HG03097 (cell line): ENCODE data around the gene ZNF557.

ENCODE experiments used
- ATAC-seq: cut with Tn5 transposase; IDR thresholded peaks from one replicate; pipeline ENCODE4 v1.9.1; 2021; ENCODE audit not compliant: unreplicated experiment, low FRiP score

The ZNF557 gene

GRCh38 chr19:7122701-7123100, 53.2 kb downstream of the ZNF557 start:
- no peak for ATAC-seq

- ATAC-seq = no peak
Observed at GRCh38 chr19:7124782-7125181, 55.3 kb downstream of the ZNF557 start.

DNA sequence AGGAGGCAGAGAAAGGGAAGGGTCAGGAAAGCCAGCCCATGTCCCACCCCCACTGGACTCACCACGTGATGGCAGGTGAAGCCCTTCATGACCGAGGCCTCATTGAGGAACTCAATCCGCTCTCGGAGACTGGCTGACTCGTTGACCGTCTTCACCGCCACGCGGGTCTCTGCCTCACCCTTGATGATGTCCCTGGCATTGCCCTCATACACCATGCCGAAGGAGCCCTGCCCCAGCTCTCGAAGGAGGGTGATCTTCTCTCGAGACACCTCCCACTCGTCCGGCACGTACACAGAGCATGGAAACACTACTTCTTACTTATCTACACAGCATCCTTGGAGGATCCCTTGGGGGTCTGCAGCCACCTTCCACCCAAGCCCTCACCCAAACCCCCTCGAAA, 55.7 kb downstream of the ZNF557 start:
- ATAC-seq = no peak

- no peak for ATAC-seq
Observed at GRCh38 chr19:7126132-7126531, 56.6 kb downstream of the ZNF557 start.

DNA sequence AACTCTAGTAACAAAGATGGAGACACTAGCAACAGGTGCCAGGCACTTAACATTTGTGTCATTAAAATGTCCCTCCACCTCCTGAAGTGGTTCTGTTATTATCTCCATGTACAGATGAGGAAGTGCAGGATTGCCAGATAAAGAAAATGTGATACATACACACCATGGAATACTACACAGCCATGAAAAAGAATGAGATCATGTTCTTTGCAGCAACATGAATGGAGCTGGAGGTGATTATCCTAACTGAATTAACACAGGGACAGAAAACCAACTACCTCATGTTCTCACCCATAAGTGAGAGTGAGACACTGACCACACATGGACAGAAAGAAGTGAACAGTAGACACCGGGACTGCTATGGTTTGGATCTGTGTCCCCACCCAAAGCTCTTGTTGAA, 60.5 kb downstream of the ZNF557 start:
- no peak for ATAC-seq

DNA sequence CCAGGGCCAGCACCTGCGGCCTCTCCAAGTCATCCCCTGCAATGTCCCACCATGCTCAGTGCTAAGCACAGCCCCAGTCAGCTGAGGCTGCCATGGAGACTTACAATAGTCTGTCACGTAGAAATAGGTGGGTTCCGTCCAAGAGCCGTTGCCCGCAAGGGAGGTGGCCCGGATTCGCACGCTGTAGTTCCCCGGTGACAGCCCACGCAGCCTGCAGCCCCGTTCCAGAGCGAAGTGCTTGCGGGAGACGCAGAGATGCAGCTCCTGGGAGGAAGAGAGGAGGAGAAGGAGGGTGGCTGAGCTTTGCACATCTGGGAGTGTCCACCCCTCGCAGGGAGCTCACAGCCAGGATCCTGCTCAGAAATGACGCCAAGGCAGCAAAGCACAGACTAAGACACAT, 62.6 kb downstream of the ZNF557 start:
- ATAC-seq = no peak

DNA sequence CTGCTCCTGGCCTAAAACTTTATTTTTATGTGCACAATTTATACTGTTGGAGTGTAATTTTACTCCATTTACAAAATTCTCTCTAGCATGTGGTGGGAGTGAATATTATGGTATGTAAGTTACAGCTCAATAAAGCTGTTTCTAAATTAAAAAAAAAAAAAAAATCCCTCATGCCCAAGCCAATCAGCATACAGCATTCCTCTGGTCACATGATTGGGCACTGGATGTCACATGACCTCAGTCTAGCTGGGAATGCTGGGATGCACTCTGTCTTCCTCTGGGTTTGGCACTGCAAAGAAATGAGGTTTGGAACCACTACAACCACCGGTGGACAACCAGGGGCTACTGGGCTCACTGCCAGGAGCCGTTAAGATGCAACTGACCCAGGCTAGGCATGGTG, 67.6 kb downstream of the ZNF557 start:
- no peak for ATAC-seq
